ENCODE measurements around the gene UNC5C.

The UNC5C gene

GRCh38 chr4:95318044-95318443 is 230.7 kb downstream of the UNC5C start:
- DNase-seq, result no peak

- no peak for DNase-seq
These were observed 231.5 kb downstream of the UNC5C start for GRCh38 chr4:95317085-95317793.

- no peak for DNase-seq
These were observed 234.2 kb downstream of the UNC5C start for GRCh38 chr4:95314573-95314972.

- no peak for DNase-seq
These were observed 243.9 kb downstream of the UNC5C start for GRCh38 chr4:95304898-95305297.

GRCh38 chr4:95300304-95300703 is 248.5 kb downstream of the UNC5C start:
- DNase-seq, result no peak

GRCh38 chr4:95296052-95296451 is 252.7 kb downstream of the UNC5C start:
- DNase-seq, result no peak

- DNase-seq, result no peak
These were observed 253.6 kb downstream of the UNC5C start for GRCh38 chr4:95295157-95295556.

GRCh38 chr4:95294321-95294720 is 254.5 kb downstream of the UNC5C start:
- DNase-seq, result no peak

- no peak for DNase-seq
These were observed 255.8 kb downstream of the UNC5C start for GRCh38 chr4:95293014-95293413.

- no peak for DNase-seq
These were observed 258.1 kb downstream of the UNC5C start for GRCh38 chr4:95290702-95291101.

GRCh38 chr4:95289028-95289634 is 259.6 kb downstream of the UNC5C start:
- no peak for DNase-seq

GRCh38 chr4:95288552-95288951 is 260.2 kb downstream of the UNC5C start:
- no peak for DNase-seq

- no peak for DNase-seq
These were observed 263.0 kb downstream of the UNC5C start for GRCh38 chr4:95285797-95286196.

GRCh38 chr4:95284655-95285054 is 264.1 kb downstream of the UNC5C start:
- no peak for DNase-seq

GRCh38 chr4:95283320-95283719 is 265.5 kb downstream of the UNC5C start:
- no peak for DNase-seq

- no peak for DNase-seq
These were observed 276.0 kb downstream of the UNC5C start for GRCh38 chr4:95272797-95273196.

GRCh38 chr4:95272036-95272435 is 276.7 kb downstream of the UNC5C start:
- no peak for DNase-seq

- DNase-seq, result no peak
These were observed 279.8 kb downstream of the UNC5C start for GRCh38 chr4:95268819-95269565.

- no peak for DNase-seq
These were observed 281.7 kb downstream of the UNC5C start for GRCh38 chr4:95267081-95267480.

GRCh38 chr4:95265814-95266740 is 282.7 kb downstream of the UNC5C start:
- DNase-seq, result no peak

GRCh38 chr4:95264843-95265242 is 283.9 kb downstream of the UNC5C start:
- no peak for DNase-seq

GRCh38 chr4:95263960-95264359 is 284.8 kb downstream of the UNC5C start:
- no peak for DNase-seq

GRCh38 chr4:95263391-95263790 is 285.4 kb downstream of the UNC5C start:
- DNase-seq, result no peak
